GM19023 (cell line): ENCODE results near the gene CACNA1C.

Experiments
- ATAC-seq: cut with Tn5 transposase; IDR thresholded peaks from one replicate; pipeline ENCODE4 v1.9.1; 2021; ENCODE audit warnings: mild to moderate bottlenecking, moderate library complexity; ENCODE audit not compliant: unreplicated experiment

The CACNA1C gene

GRCh38 chr12:2273288-2273687, 220.5 kb downstream of the CACNA1C start:
- ATAC-seq = no peak

DNA sequence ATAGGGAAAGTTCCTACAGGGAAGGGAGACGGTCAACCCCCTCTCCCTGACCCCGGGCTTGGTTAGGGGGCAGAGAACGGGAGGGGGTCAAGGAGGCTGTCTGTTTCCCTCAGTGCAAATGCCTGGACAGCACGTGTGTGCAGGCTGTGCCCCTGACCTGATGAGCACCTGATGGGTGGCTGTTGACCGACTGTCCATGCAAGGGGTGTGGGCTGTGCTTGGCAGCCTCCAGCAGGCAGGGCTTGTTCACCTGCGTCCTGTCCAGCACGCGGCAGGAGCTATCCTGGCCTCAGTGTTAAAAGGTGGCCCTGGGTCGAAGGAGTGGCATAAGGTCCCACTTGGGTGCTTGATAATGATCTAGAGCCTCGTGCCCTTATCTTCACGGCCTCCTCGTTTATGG, 221.0 kb downstream of the CACNA1C start:
- no peak for ATAC-seq

DNA sequence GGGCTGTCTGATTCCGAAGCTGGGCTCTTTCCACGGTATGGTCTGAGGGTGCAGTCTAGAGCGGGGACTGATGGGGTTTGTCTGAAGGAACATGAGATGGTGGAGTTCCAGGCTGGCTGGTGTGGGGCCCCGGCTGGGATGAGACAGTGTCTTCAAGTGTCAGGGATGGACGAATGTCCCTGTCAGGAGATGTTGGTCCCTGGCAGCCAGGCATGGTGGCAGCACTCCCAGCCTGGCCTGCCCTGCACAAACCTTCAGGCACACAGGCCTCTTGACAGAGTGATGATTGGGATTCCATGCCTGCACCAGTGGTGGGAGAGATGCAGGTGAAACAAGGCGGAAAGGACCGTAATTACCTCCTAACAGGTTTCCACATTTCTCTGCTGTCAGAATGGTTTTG, 221.9 kb downstream of the CACNA1C start:
- ATAC-seq = no peak

GRCh38 chr12:2276288-2277033, 223.7 kb downstream of the CACNA1C start:
- ATAC-seq = no peak

DNA sequence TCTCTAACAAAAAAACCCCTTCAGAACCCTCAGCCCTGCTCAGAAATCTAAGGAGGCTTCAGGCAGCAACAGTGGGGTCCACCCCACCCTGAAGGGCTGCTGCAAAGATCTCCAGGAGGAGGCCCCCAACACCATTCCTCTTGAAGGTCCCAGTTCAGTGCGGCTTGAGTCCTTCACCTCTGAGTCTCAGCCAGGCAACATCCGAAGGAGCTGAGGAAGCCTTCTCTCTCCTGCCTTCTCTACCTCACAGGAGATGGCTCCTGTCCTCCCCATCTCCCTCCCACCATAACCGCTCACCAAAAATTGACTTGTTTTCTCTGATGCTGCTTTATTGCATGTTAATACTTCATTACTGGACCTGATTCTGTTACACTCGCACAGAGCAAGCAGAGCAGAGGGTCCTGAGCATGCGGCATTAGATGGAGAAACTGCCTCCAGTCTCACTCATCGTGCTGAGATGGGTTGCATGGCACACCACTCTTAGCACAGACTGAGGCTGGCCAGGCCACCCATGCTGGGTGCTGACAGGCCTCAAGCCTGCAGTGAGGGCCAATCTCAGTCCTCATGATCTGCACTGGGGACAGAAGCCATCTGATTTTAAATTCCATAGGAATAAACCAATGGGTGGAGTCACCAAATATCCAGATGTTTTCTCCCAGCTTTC, 224.8 kb downstream of the CACNA1C start:
- no peak for ATAC-seq

GRCh38 chr12:2281446-2281845, 228.7 kb downstream of the CACNA1C start:
- ATAC-seq = no peak

- ATAC-seq = no peak
Measured at GRCh38 chr12:2282318-2282717, 229.5 kb downstream of the CACNA1C start.

DNA sequence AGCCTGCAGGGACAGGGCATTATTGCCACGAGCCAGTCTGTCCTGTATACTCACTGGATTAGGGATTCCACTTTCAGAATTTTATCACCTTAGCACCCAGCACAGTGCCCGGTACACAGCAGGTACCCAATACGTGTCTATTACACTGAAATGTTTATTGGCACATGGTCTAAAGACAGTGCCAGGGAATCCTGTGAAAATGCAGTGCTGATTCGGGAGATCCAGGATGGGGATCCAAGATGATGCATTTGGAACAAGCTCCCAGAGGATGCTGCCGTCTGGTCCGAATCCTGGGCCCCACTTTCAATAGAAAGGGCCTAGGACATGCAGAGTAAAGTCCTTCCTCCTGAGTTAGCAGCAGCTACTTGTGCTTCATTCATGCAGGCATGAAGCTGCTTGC, 230.7 kb downstream of the CACNA1C start:
- ATAC-seq = no peak

DNA sequence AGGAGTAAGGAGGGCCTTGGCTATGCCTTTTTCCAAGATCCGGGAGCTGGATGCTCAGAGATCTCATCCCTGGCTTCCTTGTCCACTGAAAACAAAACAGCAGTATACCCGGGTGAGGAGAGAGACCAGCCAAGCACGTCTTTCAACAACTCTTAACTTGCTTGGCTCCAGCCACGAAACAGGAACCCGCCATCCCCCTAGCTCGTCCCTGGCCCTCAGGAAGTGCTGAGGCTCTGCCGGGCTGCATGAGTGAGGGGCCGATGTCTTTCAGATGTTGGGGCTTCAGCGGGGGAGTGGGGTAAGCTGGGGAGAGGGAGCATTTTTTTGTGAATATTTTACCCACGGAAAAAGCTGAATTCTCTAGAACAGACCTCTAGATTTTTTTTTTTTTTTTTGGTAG, 231.1 kb downstream of the CACNA1C start:
- no peak for ATAC-seq

DNA sequence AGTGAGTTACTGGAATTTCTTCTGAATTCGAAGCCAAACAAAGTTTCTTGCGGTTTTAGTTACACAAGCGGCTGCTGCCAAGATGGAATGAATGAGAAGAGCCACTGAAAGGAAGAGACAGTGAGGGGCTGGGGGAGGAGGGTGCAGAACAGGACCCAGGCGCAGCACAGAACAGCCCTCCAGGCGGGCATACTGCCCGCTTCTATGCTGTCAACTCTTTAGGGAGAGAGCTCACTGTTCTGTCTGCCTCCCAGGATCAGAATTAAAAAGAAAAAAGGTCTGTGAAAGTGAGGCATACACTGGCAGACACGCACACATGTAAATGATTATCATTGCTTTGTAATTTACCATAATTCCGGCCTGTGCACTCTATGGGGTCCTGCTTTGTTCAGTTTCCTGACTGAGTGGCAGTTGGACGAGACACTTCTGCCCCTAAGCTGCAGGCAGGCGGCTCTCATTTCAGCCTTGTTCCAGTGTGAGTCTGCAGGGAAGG, 231.6 kb downstream of the CACNA1C start:
- ATAC-seq = no peak

GRCh38 chr12:2284857-2285256, 232.1 kb downstream of the CACNA1C start:
- ATAC-seq = no peak

DNA sequence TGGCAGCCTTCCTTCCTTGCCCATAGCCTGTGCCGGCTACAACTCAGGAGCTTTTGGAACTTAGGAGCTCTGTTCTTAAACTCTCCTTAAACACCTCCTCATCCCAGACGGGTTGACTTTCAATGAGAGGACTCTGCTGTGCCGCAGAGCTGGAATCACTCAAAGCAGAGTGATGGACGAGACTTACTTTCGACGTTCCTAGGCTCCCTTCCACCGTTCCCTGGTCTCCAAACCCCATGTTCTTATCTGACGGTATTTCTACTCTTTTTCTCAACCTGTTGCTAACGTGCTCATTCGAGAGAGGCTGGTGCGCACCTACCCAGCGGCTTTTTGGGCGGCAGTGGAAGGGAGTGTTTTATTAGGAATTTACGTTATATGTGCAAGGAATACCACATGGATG, 232.7 kb downstream of the CACNA1C start:
- no peak for ATAC-seq

DNA sequence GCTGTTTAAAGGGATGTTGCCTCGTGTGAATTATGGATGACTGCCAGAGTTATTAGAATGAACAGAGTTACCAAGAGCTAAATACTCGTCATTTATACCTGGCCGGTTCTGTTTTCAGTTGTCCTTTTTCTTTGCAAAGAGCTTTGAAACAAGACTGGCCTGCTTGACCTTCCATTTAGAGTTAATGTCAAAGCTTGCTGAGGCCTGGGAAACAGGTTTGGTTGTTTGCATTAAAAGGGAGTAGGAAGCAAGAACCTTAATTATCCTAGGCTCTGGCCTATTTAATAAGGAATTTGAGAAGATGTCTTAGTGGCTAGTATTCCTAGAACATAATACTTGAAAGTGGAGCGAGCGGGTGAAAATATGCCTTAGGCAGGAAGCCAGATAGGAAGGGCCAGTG, 233.3 kb downstream of the CACNA1C start:
- no peak for ATAC-seq

DNA sequence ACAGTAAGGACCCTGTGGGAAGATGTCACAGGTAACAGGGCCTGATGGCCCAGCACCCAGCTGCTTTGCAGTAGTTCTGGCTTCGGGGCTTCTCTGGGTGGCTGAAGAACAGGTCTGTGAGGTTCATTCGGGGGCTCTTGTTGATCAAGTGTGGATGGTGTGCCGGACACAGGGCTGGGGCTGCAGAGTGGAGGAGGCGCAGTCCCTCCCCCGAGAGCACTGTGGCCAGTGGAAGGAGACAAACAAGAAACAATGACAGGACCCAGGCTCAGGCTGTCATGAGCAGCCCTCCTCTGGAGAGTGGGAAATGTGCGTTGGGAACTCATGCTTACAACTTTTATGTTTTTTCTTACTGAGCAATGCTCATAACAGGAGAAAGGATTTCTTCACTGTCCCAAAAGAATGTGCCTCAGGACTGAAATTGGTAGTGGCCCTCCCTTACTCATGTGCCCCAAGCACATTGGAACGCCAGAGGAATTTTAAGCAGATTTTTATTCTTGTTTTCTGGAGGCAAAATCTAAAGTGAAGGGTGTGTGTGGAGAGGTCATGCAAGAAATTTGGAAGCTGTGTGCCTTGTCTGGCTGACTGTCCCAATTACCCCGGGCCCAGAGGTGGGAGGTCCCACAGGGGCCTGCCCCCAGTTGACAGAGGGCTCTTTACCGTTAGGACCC, 233.8 kb downstream of the CACNA1C start:
- ATAC-seq = no peak

DNA sequence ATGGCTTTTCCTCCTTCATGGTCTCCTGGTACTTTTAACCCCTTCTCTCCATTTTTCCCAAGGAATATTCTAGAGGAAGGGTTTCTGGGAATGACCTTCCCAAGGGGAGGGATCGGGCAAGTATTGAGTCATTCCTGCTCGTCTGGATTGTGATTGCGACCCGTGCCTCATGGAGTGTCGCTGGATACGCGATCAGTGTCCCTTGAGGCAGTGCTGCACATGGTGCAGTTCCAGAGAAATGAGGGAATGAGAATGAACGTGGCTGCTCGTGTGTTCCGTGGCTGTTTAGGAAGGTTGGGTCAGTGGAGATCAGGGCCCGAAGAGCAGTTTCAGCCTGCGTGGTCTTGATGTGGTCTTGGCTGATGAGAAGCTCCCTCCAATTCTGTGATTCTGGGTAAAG, 234.4 kb downstream of the CACNA1C start:
- ATAC-seq = no peak

DNA sequence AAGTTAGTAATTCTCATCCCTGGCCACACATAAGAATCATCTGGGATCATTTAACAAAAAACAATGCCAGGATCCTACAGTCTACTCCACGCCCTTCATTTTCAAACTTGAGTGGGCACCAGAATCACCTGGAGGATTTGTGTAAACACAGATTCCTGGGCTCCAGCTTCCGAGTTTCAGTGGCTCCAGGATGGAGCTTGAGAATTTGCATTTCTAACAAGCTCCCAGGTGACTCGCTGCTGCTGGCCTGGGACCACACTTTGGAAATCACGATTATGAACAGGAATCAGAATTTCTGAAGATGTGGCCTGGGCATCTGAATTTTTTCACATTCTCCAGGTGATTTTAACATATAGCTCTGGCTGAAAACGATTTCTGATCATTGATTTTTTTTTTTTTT, 234.8 kb downstream of the CACNA1C start:
- no peak for ATAC-seq

- no peak for ATAC-seq
Measured at GRCh38 chr12:2288001-2288400, 235.2 kb downstream of the CACNA1C start.

- ATAC-seq = no peak
Measured at GRCh38 chr12:2288471-2288870, 235.7 kb downstream of the CACNA1C start.

GRCh38 chr12:2288875-2289274, 236.1 kb downstream of the CACNA1C start:
- ATAC-seq = no peak

DNA sequence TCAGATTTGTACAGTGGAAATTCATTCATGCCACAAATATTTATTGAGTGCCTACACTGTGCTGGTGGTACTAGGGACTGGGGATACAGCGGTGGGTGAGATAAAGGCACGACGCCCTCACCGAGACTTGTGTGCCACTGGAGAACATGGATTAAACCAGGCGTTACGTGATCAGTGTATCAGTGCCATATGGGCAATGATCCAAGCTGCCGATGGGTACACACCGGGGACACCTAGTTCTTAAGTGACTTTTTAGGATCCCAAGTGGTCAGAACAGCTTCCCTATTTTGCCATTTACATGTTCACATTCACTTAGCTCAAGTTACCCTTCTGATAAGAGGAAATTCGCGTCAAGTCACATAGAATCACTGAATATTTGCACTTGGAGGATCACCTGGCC, 236.7 kb downstream of the CACNA1C start:
- ATAC-seq = no peak

GRCh38 chr12:2290091-2290490, 237.3 kb downstream of the CACNA1C start:
- ATAC-seq = no peak

- ATAC-seq = no peak
Measured at GRCh38 chr12:2290516-2291065, 237.8 kb downstream of the CACNA1C start.
